Astrocyte of the cerebellum (primary cell): ENCODE results near the gene FAM76B.

Source experiments
- DNase-seq: peaks from one replicate; pipeline ENCODE4 v3.0.0-alpha.2; 2011; ENCODE audit warnings: low read depth
- H3K4me3 ChIP-seq: 2 replicates; pipeline ENCODE4 v1.5.1; 2011; ENCODE audit warnings: mild to moderate bottlenecking, low read depth, low read length, moderate library complexity
- CTCF ChIP-seq: IDR thresholded peaks from 2 replicates; pipeline ENCODE4 v1.5.1; 2012; ENCODE audit warnings: low read length, low read depth, moderate library complexity, mild to moderate bottlenecking; ENCODE audit errors: missing control alignments
- in situ Hi-C: cut with HindIII; loops from 2 replicates; pipeline ENCODE4 v1.10.0; 2017; ENCODE audit warnings: low sequenced_read_pairs

FAM76B gene

GRCh38 chr11:95767498-95767897, 22.1 kb downstream of the FAM76B start:
- H3K4me3 ChIP-seq: no peak overlapping the region
- no peak for TF ChIP-seq CTCF
- in situ Hi-C loops: no loop called here

GRCh38 chr11:95766701-95767100, 22.9 kb downstream of the FAM76B start:
- DNase-seq: no peak
- TF ChIP-seq CTCF: no peak
- no peak overlapping the region for H3K4me3 ChIP-seq
- in situ Hi-C loops: no loop called here

More at GRCh38 chr11:95767498-95767897, 22.1 kb downstream of the FAM76B start:
- DNase-seq: no peak

GRCh38 chr11:95764267-95764898, 25.2 kb downstream of the FAM76B start:
- H3K4me3 ChIP-seq: no peak overlapping the region
- DNase-seq: peak; percentile 53
- in situ Hi-C loops: no loop called here
- TF ChIP-seq CTCF: peak; percentile 7

GRCh38 chr11:95762534-95762933, 27.0 kb downstream of the FAM76B start:
- in situ Hi-C loops: no loop called here
- H3K4me3 ChIP-seq: no peak overlapping the region
- DNase-seq: no peak
- TF ChIP-seq CTCF: no peak

GRCh38 chr11:95760941-95761340, 28.6 kb downstream of the FAM76B start:
- H3K4me3 ChIP-seq: no peak overlapping the region
- no peak for DNase-seq
- TF ChIP-seq CTCF: no peak
- in situ Hi-C loops: no loop called here

GRCh38 chr11:95751515-95751914, 38.1 kb downstream of the FAM76B start:
- in situ Hi-C loops: no loop called here
- DNase-seq: no peak
- TF ChIP-seq CTCF: no peak
- H3K4me3 ChIP-seq: no peak overlapping the region
